Measurements from ENCODE around the gene FGFR3. TPM values are rescaled to one million over a fixed set of nuclear protein-coding genes. Genes with fewer than 3 reads are reported as not detected.
A peak's percentile ranks its signal among the peaks of the same experiment; 100 is the strongest.

FGFR3 gene
- total and polyA plus RNA-seq, 5 donors = 4.5 to 17.5 (median 7.6) TPM

- Histone ChIP-seq H3K27me3 (ENCODE audit: control insufficient read depth, insufficient read depth) (no peaks in the 10 kb centered on the region), H3K4me3 (ENCODE audit: low read length) (no peak overlapping the region), H3K4me1 (ENCODE audit: control insufficient read depth, insufficient read depth, low read length) (peaks cover 2% of the 10 kb centered on the region), H3K9me3 (ENCODE audit: control insufficient read depth, low read length) (no peaks in the 10 kb centered on the region), H3K27ac (ENCODE audit: low read length) (no peak overlapping the region)
- intact Hi-C loops (cut with DNase I) = no loop called here
- DNase-seq (no peak), ATAC-seq (no peak)
- WGBS = 84% methylated on average over 10 of the region's 10 CpGs
These were observed 57.2 kb downstream of the FGFR3 start for GRCh38 chr4:1850276-1850675.

- Histone ChIP-seq H3K4me3 (ENCODE audit: low read length) (no peak overlapping the region), H3K27ac (ENCODE audit: low read length) (peak overlapping the region; percentile 1), H3K9me3 (ENCODE audit: control insufficient read depth, low read length) (no peaks in the 10 kb centered on the region), H3K4me1 (ENCODE audit: control insufficient read depth, insufficient read depth, low read length) (peaks cover 2% of the 10 kb centered on the region), H3K27me3 (ENCODE audit: control insufficient read depth, insufficient read depth) (no peaks in the 10 kb centered on the region)
- WGBS = 60% methylated on average over 11 of the region's 11 CpGs
- DNase-seq = no peak
- intact Hi-C loops (cut with DNase I) = no loop called here
- ATAC-seq = no peak
These were observed 58.1 kb downstream of the FGFR3 start for GRCh38 chr4:1851160-1851559.

GRCh38 chr4:1851575-1852410 is 58.7 kb downstream of the FGFR3 start:
- intact Hi-C loops (cut with DNase I) = no loop called here
- no peaks in the 10 kb centered on the region for H3K27me3 ChIP-seq (ENCODE audit: control insufficient read depth, insufficient read depth)
- H3K4me1 ChIP-seq (ENCODE audit: control insufficient read depth, insufficient read depth, low read length) = peaks cover 2% of the 10 kb centered on the region

DNA sequence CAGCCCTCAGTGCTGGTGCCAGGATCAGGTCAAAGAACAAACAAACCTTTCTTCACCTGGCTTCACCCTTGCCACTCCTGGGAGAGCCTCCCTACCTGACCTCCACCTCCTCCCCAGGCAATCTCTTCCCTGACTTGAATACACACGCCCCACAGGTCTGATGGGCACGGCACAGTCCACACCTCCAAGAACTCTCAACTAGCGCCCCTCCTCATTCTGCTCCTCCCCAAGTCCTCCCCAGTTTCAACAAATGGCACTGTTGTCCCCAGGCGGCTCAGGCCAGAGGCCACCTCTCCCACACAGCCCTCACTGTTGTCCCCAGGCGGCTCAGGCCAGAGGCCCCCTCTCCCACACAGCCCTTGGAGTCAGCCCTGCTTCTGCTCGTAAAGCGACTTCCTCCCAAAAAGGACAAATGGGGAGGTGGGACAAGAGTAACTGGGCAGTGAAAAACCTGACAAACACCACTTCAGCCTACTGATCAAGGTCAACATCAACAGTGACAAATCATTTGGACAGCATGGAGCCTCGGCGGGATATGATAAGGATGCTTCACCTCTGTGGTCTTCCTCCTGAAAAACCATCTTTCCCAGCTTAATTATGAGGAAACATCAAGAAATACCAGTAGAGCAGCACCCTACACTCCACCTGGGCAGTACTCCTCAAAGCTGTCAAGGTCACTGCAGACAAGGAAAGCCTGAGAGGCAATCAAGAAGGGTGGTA is 60.0 kb downstream of the FGFR3 start:
- Histone ChIP-seq H3K27me3 (ENCODE audit: control insufficient read depth, insufficient read depth) (no peaks in the 10 kb centered on the region), H3K27ac (ENCODE audit: low read length) (no peak overlapping the region), H3K9me3 (ENCODE audit: control insufficient read depth, low read length) (no peaks in the 10 kb centered on the region), H3K4me3 (ENCODE audit: low read length) (no peak overlapping the region), H3K4me1 (ENCODE audit: control insufficient read depth, insufficient read depth, low read length) (peaks cover 7% of the 10 kb centered on the region)
- intact Hi-C loops (cut with DNase I) = no loop called here
- DNase-seq (no peak), ATAC-seq (no peak)
- WGBS = 84% methylated on average over 9 of the region's 9 CpGs

More at GRCh38 chr4:1851575-1852410, 58.7 kb downstream of the FGFR3 start:
- no peak for ATAC-seq
- Histone ChIP-seq H3K9me3 (ENCODE audit: control insufficient read depth, low read length) (no peaks in the 10 kb centered on the region), H3K27ac (ENCODE audit: low read length) (peak overlapping the region; percentile 25), H3K4me3 (ENCODE audit: low read length) (no peak overlapping the region)
- 75% methylated on average over 16 of the region's 16 CpGs for WGBS
- peak; percentile 40 to 80 (median 73) for DNase-seq

DNA sequence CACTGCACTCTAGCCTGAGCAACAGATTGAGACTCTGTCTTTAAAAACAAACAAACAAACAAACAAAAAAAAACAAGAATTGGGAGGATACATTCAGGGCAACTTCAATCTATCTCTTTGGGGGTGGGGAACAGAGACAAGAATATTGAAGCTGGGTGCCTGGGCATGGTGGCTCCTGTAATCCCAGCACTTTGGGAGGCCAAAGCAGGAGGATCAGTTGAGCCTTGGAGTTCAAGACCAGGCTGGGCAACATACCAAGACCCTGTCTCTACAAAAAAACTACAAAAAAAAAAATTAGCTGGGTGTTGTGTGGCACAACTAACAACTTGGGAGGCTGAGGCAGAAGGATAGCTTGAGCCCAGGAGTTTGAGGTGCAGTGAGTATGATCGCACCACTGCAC is 61.7 kb downstream of the FGFR3 start:
- no peak for DNase-seq
- peak overlapping the region; percentile 58 for H3K4me3 ChIP-seq (ENCODE audit: low read length)
- no peaks in the 10 kb centered on the region for H3K27me3 ChIP-seq (ENCODE audit: control insufficient read depth, insufficient read depth)
- H3K9me3 ChIP-seq (ENCODE audit: control insufficient read depth, low read length) = no peaks in the 10 kb centered on the region
- peaks cover 7% of the 10 kb centered on the region for H3K4me1 ChIP-seq (ENCODE audit: control insufficient read depth, insufficient read depth, low read length)
- H3K27ac ChIP-seq (ENCODE audit: low read length) = peak overlapping the region; percentile 29
- intact Hi-C loops (cut with DNase I) = no loop called here
- WGBS = 69% methylated on average over 1 of the region's 1 CpG
- no peak for ATAC-seq

DNA sequence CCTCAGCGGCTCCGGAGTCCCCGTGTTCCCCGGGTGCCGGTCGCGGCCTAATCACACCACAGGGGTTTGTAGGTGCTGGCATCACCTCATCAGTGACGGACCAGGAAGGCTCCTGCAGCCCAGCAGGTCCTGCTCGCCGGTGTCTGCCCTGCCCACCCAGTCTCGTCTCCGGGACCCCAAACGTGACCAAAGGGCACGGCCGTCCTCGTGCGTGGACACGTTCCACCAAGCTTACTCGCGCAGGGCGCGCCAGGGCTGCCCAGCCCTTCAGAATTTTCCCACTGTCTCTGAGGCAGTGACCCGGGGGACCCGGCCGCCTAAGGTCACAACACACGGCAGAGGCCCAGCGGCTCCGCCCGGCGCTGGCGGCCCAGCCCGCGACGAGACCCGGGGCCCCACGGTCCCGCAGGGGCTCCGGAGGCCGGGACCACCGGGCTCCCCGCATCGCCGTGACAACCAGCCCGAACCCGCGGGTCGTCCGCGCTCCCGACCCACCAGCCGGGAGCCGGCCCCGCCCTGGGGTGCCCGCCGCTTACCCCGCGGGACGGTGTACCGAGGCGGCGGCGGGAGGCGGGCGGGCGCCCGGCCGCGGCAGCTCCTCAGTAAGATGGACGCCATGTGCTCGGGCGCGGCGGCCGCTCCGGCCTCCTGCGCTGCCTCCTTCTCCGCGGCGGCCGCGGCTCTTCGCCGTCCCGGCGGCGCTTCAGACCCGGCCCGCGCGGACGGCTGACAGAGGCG is 62.4 kb downstream of the FGFR3 start:
- intact Hi-C loops (cut with DNase I) = no loop called here
- peak; percentile 1 to 3 for ATAC-seq
- WGBS = under 1% methylated on average over 92 of the region's 92 CpGs
- peaks cover 7% of the 10 kb centered on the region for H3K4me1 ChIP-seq (ENCODE audit: control insufficient read depth, insufficient read depth, low read length)
- H3K4me3 ChIP-seq (ENCODE audit: low read length) = peak overlapping the region; percentile 58
- H3K27ac ChIP-seq (ENCODE audit: low read length) = peak overlapping the region; percentile 47
- peak; percentile 57 to 77 (median 77) for DNase-seq
- no peaks in the 10 kb centered on the region for H3K9me3 ChIP-seq (ENCODE audit: control insufficient read depth, low read length)
- no peaks in the 10 kb centered on the region for H3K27me3 ChIP-seq (ENCODE audit: control insufficient read depth, insufficient read depth)

GRCh38 chr4:1856071-1856942 is 63.2 kb downstream of the FGFR3 start, which contains the start of gene LETM1:
Gene LETM1 (minus strand): TSS chr4:1856156. CDS start chr4:1855950, 206 bp downstream.
- Histone ChIP-seq H3K27me3 (ENCODE audit: control insufficient read depth, insufficient read depth) (no peaks in the 10 kb centered on the region), H3K9me3 (ENCODE audit: control insufficient read depth, low read length) (no peaks in the 10 kb centered on the region), H3K4me1 (ENCODE audit: control insufficient read depth, insufficient read depth, low read length) (peaks cover 7% of the 10 kb centered on the region), H3K27ac (ENCODE audit: low read length) (peak within 1 kb of the TSS; percentile 47), H3K4me3 (ENCODE audit: low read length) (peak within 1 kb of the TSS; percentile 58)
- under 1% methylated on average over 107 of the region's 107 CpGs for WGBS
- intact Hi-C loops (cut with DNase I) = no loop called here
- peak; percentile 97 to 98 for ATAC-seq
- DNase-seq = peak; percentile 96 to 99 (median 98)

DNA sequence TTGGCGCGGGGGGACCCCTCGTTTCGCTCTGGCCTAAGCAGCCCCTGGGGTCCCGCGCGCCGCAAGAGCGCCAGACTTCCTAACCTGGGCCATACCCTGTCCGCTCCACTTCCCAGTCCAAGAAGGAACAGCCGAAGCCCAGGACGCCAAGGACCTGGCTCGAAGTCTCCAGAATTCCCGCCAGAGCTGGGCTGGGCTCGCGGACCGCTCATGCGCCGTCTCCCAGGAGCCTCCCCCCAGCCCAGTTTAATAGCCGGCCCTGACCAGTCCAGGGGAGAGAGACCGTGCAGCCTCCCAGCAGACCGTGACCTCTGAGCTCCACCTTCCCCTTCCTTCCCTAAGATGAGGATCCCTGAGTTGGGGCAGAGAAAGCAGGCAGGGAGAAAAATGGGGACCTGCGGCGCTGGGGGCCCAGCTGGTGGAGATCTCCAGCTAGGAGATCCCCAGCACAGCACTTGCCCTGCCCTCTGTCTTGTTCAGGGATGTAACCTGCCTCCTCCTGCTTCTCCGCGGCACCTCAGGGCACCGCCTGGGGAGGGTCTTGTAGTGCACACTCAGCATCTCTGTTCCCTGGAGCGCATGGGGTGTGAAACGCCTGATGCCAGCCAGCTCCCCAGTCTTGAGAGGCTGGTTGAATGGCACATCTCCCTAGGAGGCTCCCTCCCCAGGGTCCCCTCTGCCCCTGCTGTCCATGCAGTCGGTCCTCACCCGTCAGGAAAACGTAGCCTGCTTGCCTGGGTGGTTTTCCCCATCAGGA is 64.0 kb downstream of the FGFR3 start:
- ATAC-seq (peak; percentile 32 to 34), DNase-seq (peak; percentile 55 to 80 (median 79))
- Histone ChIP-seq H3K27me3 (ENCODE audit: control insufficient read depth, insufficient read depth) (no peaks in the 10 kb centered on the region), H3K27ac (ENCODE audit: low read length) (peak overlapping the region; percentile 21), H3K4me1 (ENCODE audit: control insufficient read depth, insufficient read depth, low read length) (peaks cover 6% of the 10 kb centered on the region), H3K4me3 (ENCODE audit: low read length) (peak overlapping the region; percentile 58), H3K9me3 (ENCODE audit: control insufficient read depth, low read length) (no peaks in the 10 kb centered on the region)
- intact Hi-C loops (cut with DNase I) = no loop called here
- WGBS = 21% methylated on average over 32 of the region's 32 CpGs

DNA sequence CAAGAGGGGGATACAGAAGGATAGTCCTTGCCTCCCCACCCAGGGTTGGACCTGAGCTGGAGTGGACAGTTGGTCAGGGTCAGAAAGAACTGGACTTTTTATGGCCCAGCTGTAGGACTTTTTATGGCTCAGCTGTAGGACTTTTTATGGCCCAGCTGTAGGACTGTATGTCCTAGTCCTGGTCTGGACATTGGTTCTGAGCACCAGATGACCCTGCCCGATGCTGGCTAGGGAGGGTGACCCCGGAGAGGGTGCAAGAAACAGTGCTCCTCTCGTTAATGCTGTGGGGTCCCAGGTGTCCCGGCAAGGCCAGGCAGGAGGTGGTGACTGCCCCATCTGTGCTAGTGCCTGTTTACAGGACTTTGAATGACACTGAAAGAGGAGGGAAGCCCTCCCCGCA is 64.8 kb downstream of the FGFR3 start:
- peaks cover 5% of the 10 kb centered on the region for H3K4me1 ChIP-seq (ENCODE audit: control insufficient read depth, insufficient read depth, low read length)
- no peak overlapping the region for H3K4me3 ChIP-seq (ENCODE audit: low read length)
- H3K27me3 ChIP-seq (ENCODE audit: control insufficient read depth, insufficient read depth) = no peaks in the 10 kb centered on the region
- DNase-seq = no peak
- ATAC-seq = no peak
- H3K9me3 ChIP-seq (ENCODE audit: control insufficient read depth, low read length) = no peaks in the 10 kb centered on the region
- WGBS = 85% methylated on average over 5 of the region's 5 CpGs
- intact Hi-C loops (cut with DNase I) = no loop called here
- H3K27ac ChIP-seq (ENCODE audit: low read length) = no peak overlapping the region

All from right cardiac atrium (tissue), 5 donors.